H1 (cell line): ENCODE results near the gene CEP128. TPM values are rescaled to one million over a fixed set of nuclear protein-coding genes. Genes with fewer than 3 reads are reported as not detected.

ENCODE experiments used
- CTCF ChIA-PET: fragments of 300-600 bp; sonication (Branson Sonifier 250); formaldehyde crosslinking; loops from one replicate; lab custom pipeline; 2021; ENCODE audit not compliant: partially characterized antibody; lab: Charles Lee
- POLR2A ChIA-PET: fragments of 300-600 bp; sonication (Branson Sonifier 250); formaldehyde crosslinking; loops from one replicate; lab custom pipeline; 2021; ENCODE audit warnings: inconsistent platforms; ENCODE audit not compliant: partially characterized antibody; lab: Charles Lee
- DNase-seq, 2 experiments: peaks; one replicate each; pipeline versions ENCODE4 v3.0.0 to v3.0.0-alpha.2; 2010 to 2022; ENCODE audit warnings: low spot score in 2 of 2, low read depth in 1 of 2, mixed read lengths in 1 of 2
- FAIRE-seq: peaks from 2 replicates; lab custom pipeline; 2011; peaks lifted over from hg19 to GRCh38; lab: Jason Lieb, UNC
- H2AFZ ChIP-seq: 2 replicates; pipeline ENCODE4 v1.8.1; 2012; ENCODE audit warnings: low read length, inconsistent platforms
- H2AK5ac ChIP-seq: 2 replicates; pipeline ENCODE4 v1.6.1; 2013; ENCODE audit warnings: low read depth, low read length
- H2BK120ac ChIP-seq: replicated peaks from 2 replicates; pipeline ENCODE3; 2013; ENCODE audit warnings: low read depth, low read length, inconsistent platforms
- H2BK12ac ChIP-seq: 2 replicates; pipeline ENCODE4 v1.6.1; 2013; ENCODE audit warnings: low read depth, low read length
- H2BK15ac ChIP-seq: 2 replicates; pipeline ENCODE4 v1.6.1; 2013; ENCODE audit warnings: low read length
- H2BK20ac ChIP-seq: 2 replicates; pipeline ENCODE4 v1.6.1; 2013; ENCODE audit warnings: low read length
- H2BK5ac ChIP-seq: 2 replicates; pipeline ENCODE4 v1.6.1; 2013; ENCODE audit warnings: low read depth, low read length
- H3K14ac ChIP-seq: 2 replicates; pipeline ENCODE4 v1.6.1; 2013; ENCODE audit warnings: inconsistent platforms; ENCODE audit not compliant: insufficient read length
- H3K18ac ChIP-seq: 2 replicates; pipeline ENCODE4 v1.6.1; 2013; ENCODE audit warnings: low read length; ENCODE audit errors: extremely low read depth
- H3K23ac ChIP-seq: 2 replicates; pipeline ENCODE4 v1.6.1; 2013; ENCODE audit warnings: inconsistent platforms; ENCODE audit not compliant: insufficient read length
- H3K23me2 ChIP-seq: 2 replicates; pipeline ENCODE4 v1.6.1; 2013; ENCODE audit warnings: low read depth, low read length
- H3K27ac ChIP-seq: 2 replicates; pipeline ENCODE4 v1.6.1; 2011; ENCODE audit warnings: low read depth, low read length, inconsistent platforms
- H3K27me3 ChIP-seq, 4 experiments: replicated peaks in 1 of 4; 1 replicate in 1 of 4; 2 replicates in 3 of 4; pipeline versions ENCODE4 v1.6.1 to v1.8.1; 2011 to 2013; ENCODE audit warnings: low read length in 3 of 4, mild to moderate bottlenecking in 3 of 4, inconsistent platforms in 2 of 4, mixed read lengths in 2 of 4, moderate library complexity in 1 of 4; ENCODE audit not compliant: control insufficient read depth in 3 of 4, insufficient read depth in 3 of 4; ENCODE audit errors: extremely low read depth in 1 of 4
- H3K36me3 ChIP-seq, 4 experiments: 2 replicates each; pipeline versions ENCODE4 v1.6.1 to v1.8.1; 2011 to 2013; ENCODE audit warnings: mild to moderate bottlenecking in 4 of 4, low read length in 3 of 4, moderate library complexity in 2 of 4, control low read depth in 1 of 4, inconsistent platforms in 1 of 4; ENCODE audit not compliant: insufficient read depth in 4 of 4, control insufficient read depth in 2 of 4
- H3K4ac ChIP-seq: replicated peaks from 2 replicates; pipeline ENCODE3; 2013; ENCODE audit warnings: low read length, low read depth, mixed read lengths, inconsistent platforms; ENCODE audit not compliant: insufficient read length
- H3K4me1 ChIP-seq, 4 experiments: replicated peaks in 1 of 4; 1 replicate in 1 of 4; 2 replicates in 3 of 4; pipeline versions ENCODE4 v1.6.1 to v1.8.1; 2011 to 2013; ENCODE audit warnings: low read length in 3 of 4, inconsistent platforms in 2 of 4, mixed read lengths in 1 of 4; ENCODE audit not compliant: insufficient read depth in 4 of 4, control insufficient read depth in 3 of 4
- H3K4me2 ChIP-seq, 2 experiments: 2 replicates each; pipeline versions ENCODE4 v1.6.1 to v1.8.1; 2011 to 2013; ENCODE audit warnings: low read depth in 2 of 2, low read length in 2 of 2, control low read depth in 1 of 2, inconsistent platforms in 1 of 2, mild to moderate bottlenecking in 1 of 2; ENCODE audit not compliant: insufficient read depth in 1 of 2
- H3K4me3 ChIP-seq, 4 experiments: fragments of 200-600, 300-600 bp in 1 of 4; sonication (generic), shearing (Covaris generic), sonication (Bioruptor Twin) in 1 of 4; 2 replicates each; pipeline versions ENCODE4 v1.5.1 to v1.8.1; 2011 to 2016; ENCODE audit warnings: low read length in 4 of 4, low read depth in 3 of 4, control low read depth in 2 of 4, inconsistent platforms in 2 of 4, mild to moderate bottlenecking in 2 of 4, mixed read lengths in 1 of 4, moderate library complexity in 1 of 4; ENCODE audit not compliant: insufficient read depth in 2 of 4; ENCODE audit errors: extremely low read depth in 1 of 4
- H3K56ac ChIP-seq: replicated peaks from 2 replicates; pipeline ENCODE3; 2013; ENCODE audit warnings: low read depth, mild to moderate bottlenecking, mixed read lengths, low read length, inconsistent platforms; ENCODE audit not compliant: insufficient read length
- H3K79me1 ChIP-seq: 2 replicates; pipeline ENCODE4 v1.6.1; 2013; ENCODE audit warnings: low read depth, low read length, control low read depth
- H3K79me2 ChIP-seq, 2 experiments: 2 replicates each; pipeline versions ENCODE4 v1.6.1 to v1.8.1; 2012 to 2013; ENCODE audit warnings: low read length in 2 of 2, mild to moderate bottlenecking in 2 of 2, inconsistent platforms in 1 of 2; ENCODE audit not compliant: insufficient read depth in 2 of 2, control insufficient read depth in 1 of 2
- H3K9ac ChIP-seq, 4 experiments: replicated peaks in 1 of 4; 1 replicate in 1 of 4; 2 replicates in 3 of 4; pipeline versions ENCODE4 v1.6.1 to v1.8.1; 2011 to 2013; ENCODE audit warnings: low read depth in 3 of 4, low read length in 3 of 4, control low read depth in 2 of 4, mild to moderate bottlenecking in 2 of 4, moderate library complexity in 2 of 4, inconsistent platforms in 1 of 4; ENCODE audit errors: extremely low read depth in 1 of 4
- H3K9me3 ChIP-seq, 2 experiments: 2 replicates each; pipeline versions ENCODE4 v1.6.1 to v1.8.1; 2012 to 2013; ENCODE audit warnings: mild to moderate bottlenecking in 2 of 2, moderate library complexity in 2 of 2, control low read depth in 1 of 2, inconsistent platforms in 1 of 2, low read depth in 1 of 2, low read length in 1 of 2, mixed read lengths in 1 of 2; ENCODE audit not compliant: insufficient read depth in 2 of 2
- H4K20me1 ChIP-seq, 2 experiments: replicated peaks in 1 of 2; 2 replicates each; pipeline versions ENCODE3 to v1.8.1; 2011 to 2013; ENCODE audit warnings: inconsistent platforms in 2 of 2, low read length in 2 of 2, mild to moderate bottlenecking in 1 of 2; ENCODE audit not compliant: insufficient read depth in 2 of 2, control insufficient read depth in 1 of 2
- H4K5ac ChIP-seq: 2 replicates; pipeline ENCODE4 v1.6.1; 2013; ENCODE audit warnings: low read length, low read depth, mixed read lengths, inconsistent platforms; ENCODE audit not compliant: insufficient read length
- H4K8ac ChIP-seq: 2 replicates; pipeline ENCODE4 v1.8.0; 2013; ENCODE audit warnings: mild to moderate bottlenecking, moderate library complexity, low read length, inconsistent platforms; ENCODE audit not compliant: insufficient read depth; ENCODE audit errors: extremely low read depth
- H4K91ac ChIP-seq: replicated peaks from 2 replicates; pipeline ENCODE3; 2013; ENCODE audit warnings: low read length, mixed read lengths, inconsistent platforms; ENCODE audit not compliant: insufficient read length
- RAD21 ChIP-seq, 2 experiments: IDR thresholded peaks in 1 of 2; conservative IDR thresholded peaks in 1 of 2; 2 replicates each; pipeline ENCODE4 v1.6.1; 2011; ENCODE audit warnings: low read depth in 2 of 2, low read length in 2 of 2, improper control_type of control experiment in 1 of 2, inconsistent platforms in 1 of 2, mild to moderate bottlenecking in 1 of 2, moderate library complexity in 1 of 2
- SP4 ChIP-seq: IDR thresholded peaks from 2 replicates; pipeline ENCODE4 v1.6.1; 2012; ENCODE audit warnings: low read length, inconsistent platforms
- WGBS, 2 experiments: shearing (Covaris generic) in 1 of 2; methylation state at CpG; one replicate each; pipeline versions ENCODE4 v1.1.6 to v1.1.7; 2013 to 2015; ENCODE audit warnings: low lambda C conversion rate in 2 of 2, mixed read lengths in 2 of 2, inconsistent platforms in 1 of 2, low coverage in 1 of 2, missing lambda C conversion rate in 1 of 2; ENCODE audit not compliant: insufficient replicate concordance in 2 of 2, insufficient coverage in 1 of 2, insufficient read length in 1 of 2; ENCODE audit errors: extremely low coverage in 1 of 2, missing lambda C conversion rate in 1 of 2; 5-methylcytosine and 5-hydroxymethylcytosine counted together
- polyA plus RNA-seq, 7 experiments: library from polyadenylated mRNA; depleted of rRNA in 3 of 7; stranded (reverse) in 5 of 7; unstranded in 2 of 7; fragments of >200 nt in 5 of 7; fragments of 200-250 nt in 2 of 7; gene quantifications; 1 replicate in 5 of 7; 2 replicates in 1 of 7; 4 replicates in 1 of 7; pipeline versions ENCODE4 v1.2.1 to v1.2.3, GENCODE V29; 2011 to 2013; ENCODE audit warnings: missing spikeins in 2 of 7, mixed read lengths in 2 of 7
- total RNA-seq: library from RNA; stranded (reverse); fragmentation: NEBNext Ultra II Directional; extraction: Animal tissue kit (Norgen Biotek cat#: 25700); gene quantifications from 2 replicates; pipeline ENCODE4 v1.2.1, GENCODE V29; 2021

The CEP128 gene
- total and polyA plus RNA-seq, 2 of the 8 experiments (the other 6 are each of a cell fraction or from before 2014, with no cell fraction given): 1.9 to 17.0 TPM

- Histone ChIP-seq H3K18ac (no peak overlapping the region), H2AFZ (no peak overlapping the region), H4K8ac (no peak overlapping the region), H2BK5ac (no peak overlapping the region), H3K4me3 (no peak overlapping the region), H4K5ac (no peak overlapping the region), H2BK20ac (no peak overlapping the region), H3K14ac (no peak overlapping the region), H3K79me2 (no peaks in the 10 kb centered on the region), H3K9me3 (no peaks in the 10 kb centered on the region), H4K91ac (no peak overlapping the region), H3K4me2 (no peak overlapping the region), H3K23ac (no peak overlapping the region), H4K20me1 (no peaks in the 10 kb centered on the region), H3K79me1 (no peaks in the 10 kb centered on the region), H2AK5ac (no peak overlapping the region), H3K4me1 (no peaks in the 10 kb centered on the region), H3K36me3 (no peaks in the 10 kb centered on the region), H3K27ac (no peak overlapping the region), H2BK120ac (no peak overlapping the region), H2BK12ac (no peak overlapping the region), H3K27me3 (no peaks in the 10 kb centered on the region), H3K56ac (no peak overlapping the region), H3K9ac (no peak overlapping the region), H3K23me2 (no peaks in the 10 kb centered on the region), H3K4ac (no peak overlapping the region), H2BK15ac (no peak overlapping the region)
- POLR2A ChIA-PET: no interaction called here
- CTCF ChIA-PET: interaction anchor here (0.6 to 12.0 kb wide), 15 partner anchors 8 to 933 kb away, joined by 3 to 104 read pairs (median 4); partner anchors contain the start of gene TSHR
- no peak for DNase-seq
- 92% methylated on average over 6 of the region's 6 CpGs; no CpG with 5 or more reads in 1 of the 2 experiments for WGBS, 2 experiments
- FAIRE-seq: no peak
- TF ChIP-seq SP4: no peak
- TF ChIP-seq RAD21 (IDR thresholded peaks at IDR 0.05 in 1 of 2, conservative IDR thresholded peaks at IDR 0.05 in 1 of 2; ENCODE audit: low read depth in 2 of 2, low read length in 2 of 2): no peak
Observed at GRCh38 chr14:80988735-80989429, 47.3 kb upstream of the CEP128 start.
